Mesenchymal stem cell (in vitro differentiated cells and primary cell): Measurements from ENCODE around the gene S100A14.
A peak's percentile ranks its signal among the peaks of the same experiment; 100 is the strongest.

Source experiments
- DNase-seq: peaks from one replicate; pipeline ENCODE4 v3.0.0-alpha.2; 2013
- H2AFZ ChIP-seq: one replicate; pipeline ENCODE4 v1.6.1; 2013; ENCODE audit warnings: low read depth, mild to moderate bottlenecking, control low read depth, inconsistent platforms, low read length, moderate library complexity
- H2AK5ac ChIP-seq: 2 replicates; pipeline ENCODE4 v1.6.1; 2013; ENCODE audit warnings: low read length, moderate library complexity, mild to moderate bottlenecking, inconsistent platforms; ENCODE audit not compliant: severe bottlenecking
- H2BK120ac ChIP-seq: one replicate; pipeline ENCODE4 v1.6.1; 2013; ENCODE audit warnings: low read depth, mild to moderate bottlenecking, inconsistent platforms, low read length, moderate library complexity
- H2BK12ac ChIP-seq, 2 experiments: one replicate each; pipeline ENCODE4 v1.6.1; 2013; ENCODE audit warnings: inconsistent platforms in 2 of 2, low read length in 2 of 2, mild to moderate bottlenecking in 2 of 2, moderate library complexity in 2 of 2, control low read depth in 1 of 2
- H2BK15ac ChIP-seq: one replicate; pipeline ENCODE4 v1.6.1; 2013; ENCODE audit warnings: mild to moderate bottlenecking, low read depth, inconsistent platforms; ENCODE audit not compliant: poor library complexity, severe bottlenecking
- H2BK5ac ChIP-seq: 2 replicates; pipeline ENCODE4 v1.6.1; 2013; ENCODE audit warnings: low read depth, mild to moderate bottlenecking, low read length, control low read depth, inconsistent platforms; ENCODE audit not compliant: poor library complexity, severe bottlenecking
- H3K14ac ChIP-seq, 2 experiments: one replicate each; pipeline ENCODE4 v1.6.1; 2013; ENCODE audit warnings: inconsistent platforms in 2 of 2, low read length in 2 of 2, control low read depth in 1 of 2, mild to moderate bottlenecking in 1 of 2, moderate library complexity in 1 of 2
- H3K18ac ChIP-seq, 2 experiments: one replicate each; pipeline ENCODE4 v1.6.1; 2013; ENCODE audit warnings: inconsistent platforms in 2 of 2, low read length in 2 of 2, control low read depth in 1 of 2, low read depth in 1 of 2, mild to moderate bottlenecking in 1 of 2
- H3K23ac ChIP-seq, 2 experiments: one replicate each; pipeline ENCODE4 v1.6.1; 2013; ENCODE audit warnings: inconsistent platforms in 2 of 2, low read length in 2 of 2, mild to moderate bottlenecking in 2 of 2, moderate library complexity in 2 of 2, control low read depth in 1 of 2
- H3K27ac ChIP-seq: 2 replicates; pipeline ENCODE4 v1.5.1; 2013; ENCODE audit warnings: mild to moderate bottlenecking, moderate library complexity, low read length, control low read depth, inconsistent platforms; ENCODE audit not compliant: poor library complexity, severe bottlenecking
- H3K27me3 ChIP-seq, 2 experiments: 2 replicates each; pipeline versions ENCODE4 v1.6.1 to v1.7.0; 2013; ENCODE audit warnings: low read length in 2 of 2, mild to moderate bottlenecking in 2 of 2, moderate library complexity in 2 of 2, control low read depth in 1 of 2, inconsistent platforms in 1 of 2; ENCODE audit not compliant: control insufficient read depth in 1 of 2, insufficient read depth in 1 of 2
- H3K36me3 ChIP-seq, 2 experiments: 2 replicates each; pipeline versions ENCODE4 v1.6.1 to v1.7.0; 2013; ENCODE audit warnings: low read length in 2 of 2, control low read depth in 1 of 2, inconsistent platforms in 1 of 2, low read depth in 1 of 2, mild to moderate bottlenecking in 1 of 2; ENCODE audit not compliant: insufficient read depth in 2 of 2, control insufficient read depth in 1 of 2
- H3K4ac ChIP-seq, 2 experiments: one replicate each; pipeline ENCODE4 v1.6.1; 2013; ENCODE audit warnings: inconsistent platforms in 2 of 2, low read length in 2 of 2, mild to moderate bottlenecking in 2 of 2, moderate library complexity in 2 of 2, control low read depth in 1 of 2, low read depth in 1 of 2
- H3K4me1 ChIP-seq: 2 replicates; pipeline ENCODE4 v1.6.1; 2013; ENCODE audit warnings: low read depth, low read length, control low read depth; ENCODE audit not compliant: control insufficient read depth, insufficient read depth
- H3K4me2 ChIP-seq: 2 replicates; pipeline ENCODE4 v1.6.1; 2013; ENCODE audit warnings: low read length, mild to moderate bottlenecking, inconsistent platforms; ENCODE audit not compliant: poor library complexity, severe bottlenecking
- H3K4me3 ChIP-seq, 2 experiments: 2 replicates each; pipeline versions ENCODE4 v1.5.1 to v1.7.0; 2013; ENCODE audit warnings: low read length in 2 of 2, mild to moderate bottlenecking in 2 of 2, control low read depth in 1 of 2, low read depth in 1 of 2; ENCODE audit not compliant: insufficient read depth in 1 of 2
- H3K79me1 ChIP-seq: replicated peaks from 2 replicates; pipeline ENCODE4 v1.6.1; 2013; ENCODE audit warnings: mild to moderate bottlenecking, control low read depth, low read length, inconsistent platforms; ENCODE audit not compliant: poor library complexity, severe bottlenecking
- H3K9ac ChIP-seq: 2 replicates; pipeline ENCODE4 v1.7.0; 2013; ENCODE audit warnings: mild to moderate bottlenecking, low read length, moderate library complexity
- H3K9me3 ChIP-seq: 2 replicates; pipeline ENCODE4 v1.7.0; 2013; ENCODE audit warnings: mild to moderate bottlenecking, low read length; ENCODE audit not compliant: control insufficient read depth
- H4K8ac ChIP-seq: one replicate; pipeline ENCODE4 v1.6.1; 2013; ENCODE audit warnings: inconsistent platforms, mild to moderate bottlenecking, low read length, moderate library complexity
- H4K91ac ChIP-seq: one replicate; pipeline ENCODE4 v1.6.1; 2013; ENCODE audit warnings: mild to moderate bottlenecking, low read length, inconsistent platforms
- WGBS: methylation state at CpG from one replicate; pipeline ENCODE4 v1.1.7; 2013; ENCODE audit warnings: mixed read lengths; 5-methylcytosine and 5-hydroxymethylcytosine counted together

S100A14 gene

GRCh38 chr1:153652805-153653500, 36.8 kb upstream of the S100A14 start:
- no peak overlapping the region for H2AFZ ChIP-seq
- H3K36me3 ChIP-seq: peaks cover 0 to 4% of the 10 kb centered on the region in 2 experiments
- H3K27ac ChIP-seq: no peak overlapping the region
- no peak overlapping the region for H2BK5ac ChIP-seq
- H3K4me3 ChIP-seq: no peak overlapping the region
- H2BK120ac ChIP-seq: no peak overlapping the region
- peak overlapping the region in 1 of 2 experiments; percentile 35 for H3K4ac ChIP-seq
- H2BK12ac ChIP-seq: peak overlapping the region in 1 of 2 experiments; percentile 15
- H3K9me3 ChIP-seq: no peaks in the 10 kb centered on the region
- H3K9ac ChIP-seq: no peak overlapping the region
- no peak overlapping the region for H2AK5ac ChIP-seq
- H2BK15ac ChIP-seq: no peak overlapping the region
- peak overlapping the region; percentile 50 for H4K91ac ChIP-seq
- no peak overlapping the region for H3K18ac ChIP-seq
- H3K14ac ChIP-seq: no peak overlapping the region
- H3K4me2 ChIP-seq: no peak overlapping the region
- 95% methylated on average over 3 of the region's 3 CpGs for WGBS
- H3K4me1 ChIP-seq: peaks cover 11% of the 10 kb centered on the region
- peak; percentile 39 for DNase-seq
- H3K27me3 ChIP-seq: no peaks in the 10 kb centered on the region
- peak overlapping the region; percentile 13 for H4K8ac ChIP-seq
- peaks cover under 1% of the 10 kb centered on the region for H3K79me1 ChIP-seq
- H3K23ac ChIP-seq: no peak overlapping the region

- Histone ChIP-seq H3K14ac (no peak overlapping the region), H2AK5ac (no peak overlapping the region), H3K23ac (no peak overlapping the region), H4K91ac (peak overlapping the region; percentile 20), H3K4me3 (no peak overlapping the region), H3K4me2 (no peak overlapping the region), H3K79me1 (peaks cover 4% of the 10 kb centered on the region), H4K8ac (peak overlapping the region; percentile 21), H3K18ac (no peak overlapping the region), H2BK5ac (no peak overlapping the region), H3K4me1 (peaks cover 10% of the 10 kb centered on the region), H2BK15ac (no peak overlapping the region), H3K27me3 (no peaks in the 10 kb centered on the region), H3K4ac (no peak overlapping the region), H3K27ac (no peak overlapping the region), H2BK12ac (no peak overlapping the region), H3K9me3 (no peaks in the 10 kb centered on the region), H2BK120ac (no peak overlapping the region), H3K36me3 (peaks cover 6 to 12% of the 10 kb centered on the region in 2 experiments), H3K9ac (no peak overlapping the region), H2AFZ (no peak overlapping the region)
- WGBS: 73% methylated on average over 1 of the region's 1 CpG
- no peak for DNase-seq
These were observed 35.6 kb upstream of the S100A14 start for GRCh38 chr1:153651771-153652170.

- Histone ChIP-seq H2BK5ac (no peak overlapping the region), H3K79me1 (peaks cover 11% of the 10 kb centered on the region), H2BK12ac (no peak overlapping the region), H3K36me3 (peaks cover 24 to 25% of the 10 kb centered on the region in 2 experiments), H2AK5ac (no peak overlapping the region), H3K4me3 (no peak overlapping the region), H3K9ac (no peak overlapping the region), H3K27me3 (no peaks in the 10 kb centered on the region), H3K9me3 (no peaks in the 10 kb centered on the region), H2AFZ (no peak overlapping the region), H3K4me1 (peaks cover 10% of the 10 kb centered on the region), H3K23ac (no peak overlapping the region), H3K27ac (no peak overlapping the region), H3K4ac (no peak overlapping the region), H3K14ac (no peak overlapping the region), H4K8ac (no peak overlapping the region), H3K4me2 (no peak overlapping the region), H4K91ac (no peak overlapping the region), H3K18ac (no peak overlapping the region), H2BK120ac (no peak overlapping the region), H2BK15ac (no peak overlapping the region)
- no peak for DNase-seq
- 100% methylated on average over 2 of the region's 2 CpGs for WGBS
These were observed 33.7 kb upstream of the S100A14 start for GRCh38 chr1:153649863-153650235.

GRCh38 chr1:153649137-153649862, 33.2 kb upstream of the S100A14 start:
- no peak overlapping the region for H3K4me3 ChIP-seq
- H2AK5ac ChIP-seq: peak overlapping the region; percentile 78
- no peak overlapping the region for H4K8ac ChIP-seq
- peaks cover 25 to 31% of the 10 kb centered on the region in 2 experiments for H3K36me3 ChIP-seq
- H3K18ac ChIP-seq: no peak overlapping the region
- no peak overlapping the region for H3K4ac ChIP-seq
- H3K4me1 ChIP-seq: peaks cover 10% of the 10 kb centered on the region
- 75% methylated on average over 3 of the region's 3 CpGs for WGBS
- no peak overlapping the region for H3K27ac ChIP-seq
- no peak overlapping the region for H3K4me2 ChIP-seq
- no peak overlapping the region for H2AFZ ChIP-seq
- no peak overlapping the region for H3K23ac ChIP-seq
- H2BK12ac ChIP-seq: peak overlapping the region in 1 of 2 experiments; percentile 32
- no peak overlapping the region for H3K14ac ChIP-seq
- peaks cover 12% of the 10 kb centered on the region for H3K79me1 ChIP-seq
- H2BK5ac ChIP-seq: no peak overlapping the region
- no peak for DNase-seq
- H2BK15ac ChIP-seq: no peak overlapping the region
- H4K91ac ChIP-seq: no peak overlapping the region
- H3K9me3 ChIP-seq: no peaks in the 10 kb centered on the region
- no peak overlapping the region for H3K9ac ChIP-seq
- H3K27me3 ChIP-seq: no peaks in the 10 kb centered on the region
- no peak overlapping the region for H2BK120ac ChIP-seq
